ENCODE data around the gene RAET1G.
"Not testable (repeated sequence)": the region's sequence is repeated elsewhere in the genome, so short reads cannot be mapped to it uniquely, and the experiment has no call there.

RAET1G gene

DNA sequence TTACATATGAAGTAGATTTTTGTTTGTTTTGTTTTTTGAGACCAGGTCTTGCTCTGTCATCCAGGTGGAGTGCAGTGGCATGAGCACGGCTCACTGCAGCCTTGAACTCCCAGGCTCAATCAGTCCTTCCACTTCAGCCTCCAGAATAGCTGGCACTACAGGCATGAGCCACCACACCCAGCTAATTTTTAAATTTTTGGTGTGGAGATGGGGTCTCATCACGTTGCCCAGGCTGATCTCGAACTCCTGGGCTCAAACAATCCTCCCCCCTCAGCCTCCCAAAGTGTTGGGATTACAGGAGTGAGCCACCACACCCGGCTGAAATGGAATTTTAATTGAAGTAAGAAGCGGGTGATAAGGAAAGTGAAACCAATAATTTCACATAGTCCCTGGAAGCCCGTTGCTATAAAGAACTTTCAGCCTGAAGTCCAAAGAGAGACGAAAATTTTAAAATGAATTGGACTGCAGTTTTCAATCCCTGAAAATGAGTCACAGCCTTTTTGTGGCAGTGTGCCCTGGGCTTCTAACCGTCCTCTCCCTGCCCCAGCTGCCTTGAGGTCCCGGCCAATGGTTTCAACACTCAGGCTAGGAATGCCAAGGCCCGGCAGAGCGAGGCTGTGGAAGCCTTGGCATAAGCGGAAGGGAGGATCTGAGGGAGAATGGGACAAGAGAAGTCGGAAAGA lies 25.8 kb downstream of the RAET1G start:
- FAIRE-seq (peak; percentile 67), DNase-seq (ENCODE audit: low spot score) (peak; percentile 69)

DNA sequence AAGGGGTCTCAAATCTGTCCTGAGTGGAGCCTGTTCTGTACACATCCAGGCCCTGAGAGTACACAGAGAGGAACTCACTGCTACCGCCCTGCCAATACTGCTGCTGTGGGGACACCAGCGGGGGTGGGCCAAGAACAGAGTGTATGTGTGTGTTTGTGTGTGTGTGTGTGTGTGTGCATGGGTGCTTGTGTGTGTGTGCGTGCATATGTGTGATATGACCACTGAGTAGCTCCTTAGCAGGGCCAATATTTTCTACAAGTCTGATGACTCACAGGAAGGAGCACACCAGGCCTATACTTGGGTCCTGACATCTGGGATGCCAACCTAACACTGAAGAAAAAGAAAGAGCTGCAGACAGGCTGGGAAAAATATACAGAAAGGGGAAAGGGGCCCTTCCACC lies 26.4 kb downstream of the RAET1G start:
- DNase-seq (ENCODE audit: low spot score) (peak; percentile 30), FAIRE-seq (no peak)

DNA sequence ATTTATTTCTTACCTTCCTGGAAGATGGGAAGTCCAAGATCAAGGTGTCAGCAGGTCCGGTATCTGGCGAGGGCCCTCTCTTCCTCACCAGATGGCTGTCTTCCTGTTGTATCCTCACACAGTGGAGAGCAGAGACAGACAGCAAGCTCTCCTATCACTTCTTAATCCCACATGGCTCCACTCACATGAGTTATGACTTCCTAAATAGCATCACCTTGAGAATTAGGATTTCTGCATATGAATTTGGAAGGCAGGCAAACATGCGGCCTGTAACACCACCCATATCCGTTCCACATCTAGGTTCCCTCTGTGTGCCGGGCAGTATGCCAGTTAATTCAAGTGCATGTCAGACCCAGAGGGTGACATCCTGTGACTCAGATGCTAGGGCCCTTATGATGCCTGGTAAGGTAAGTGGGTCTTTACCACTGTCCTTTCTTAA lies 27.1 kb downstream of the RAET1G start:
- DNase-seq (ENCODE audit: low spot score), result peak; percentile 80
- FAIRE-seq, result peak; percentile 76

DNA sequence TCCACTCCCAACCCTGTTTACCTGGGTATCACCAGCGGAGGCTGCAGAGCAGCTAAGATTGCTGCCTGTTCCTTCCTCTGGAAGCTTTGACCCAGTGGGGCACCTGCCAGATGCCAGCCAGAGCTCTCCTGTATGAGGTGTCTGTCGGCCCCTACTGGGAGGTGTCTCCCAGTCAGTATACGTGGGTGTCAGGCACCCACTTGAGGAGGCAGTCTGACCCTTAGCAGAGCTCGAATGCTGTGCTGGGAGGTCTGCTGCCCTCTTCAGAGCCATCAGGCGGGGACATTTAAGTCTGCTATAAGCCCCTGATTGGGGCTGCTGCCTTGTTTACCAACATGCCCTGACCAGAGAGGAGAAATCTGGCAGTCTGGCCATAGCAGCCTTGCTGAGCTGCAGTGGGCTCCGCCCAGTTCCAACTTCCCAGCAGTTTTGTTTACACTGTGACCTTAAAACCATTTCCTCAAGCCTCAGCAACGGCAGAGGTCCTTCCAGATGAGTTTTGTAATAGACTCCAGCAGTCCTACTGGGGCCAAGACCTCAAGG lies 27.8 kb downstream of the RAET1G start:
- DNase-seq (ENCODE audit: low spot score), result no peak
- FAIRE-seq, result no peak

DNA sequence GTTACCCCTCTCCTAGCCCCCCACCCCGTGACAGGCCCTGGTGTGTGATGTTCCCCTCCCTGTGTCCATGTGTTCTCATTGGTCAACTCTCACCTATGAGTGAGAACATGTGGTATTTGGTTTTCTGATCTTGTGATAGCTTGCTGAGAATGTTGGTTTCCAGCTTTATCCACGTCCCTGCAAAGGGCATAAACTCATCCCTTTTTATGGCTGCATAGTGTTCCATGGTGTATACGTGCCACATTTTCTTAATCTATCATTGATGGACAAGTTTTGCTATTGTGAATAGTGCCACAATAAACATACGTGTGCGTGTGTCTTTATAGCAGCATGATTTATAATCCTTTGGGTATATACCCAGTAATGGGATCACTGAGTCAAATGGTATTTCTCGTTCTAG lies 31.1 kb downstream of the RAET1G start:
- DNase-seq (ENCODE audit: low spot score); FAIRE-seq: not testable (repeated sequence)

DNA sequence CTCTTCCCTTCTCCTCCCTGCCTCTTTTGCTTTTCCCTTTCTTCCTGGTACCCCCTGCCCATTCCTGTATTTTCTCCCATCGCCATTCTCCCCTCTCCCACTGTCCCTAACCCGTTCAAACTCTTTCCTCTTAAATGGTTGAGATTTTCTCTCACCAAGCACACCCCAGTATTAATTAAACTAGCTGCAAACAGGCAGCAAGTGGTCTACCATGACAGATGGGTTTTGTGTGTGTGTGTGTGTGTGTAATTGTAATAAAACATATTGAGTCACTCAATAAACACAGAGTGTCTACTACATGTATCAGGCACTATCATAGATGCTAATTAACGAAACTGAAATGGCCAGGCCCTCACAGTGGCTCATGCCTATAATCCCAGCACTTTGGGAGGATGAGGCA lies 31.7 kb downstream of the RAET1G start:
- FAIRE-seq, result no peak
- no peak for DNase-seq (ENCODE audit: low spot score)

DNA sequence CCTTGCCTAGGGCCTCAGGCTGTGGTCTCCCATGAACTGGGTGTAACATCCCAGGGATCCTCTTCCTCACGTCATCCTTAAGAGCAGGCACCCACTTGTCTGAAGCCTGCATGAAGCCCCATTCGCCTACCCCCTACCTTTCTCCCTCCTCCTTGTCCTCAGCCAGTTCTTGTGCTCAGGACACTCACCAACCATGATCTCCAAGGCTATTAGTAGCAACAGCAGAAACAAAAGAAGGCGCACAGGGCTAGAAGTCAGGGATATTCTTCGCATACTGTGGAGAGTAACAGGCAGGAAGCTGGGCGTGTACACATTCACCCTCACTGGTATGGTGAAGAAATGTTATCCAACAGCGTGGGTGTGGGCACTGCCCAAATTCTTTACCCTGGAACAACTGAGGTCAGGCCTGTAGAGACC lies 32.3 kb downstream of the RAET1G start:
- DNase-seq (ENCODE audit: low spot score), result no peak
- no peak for FAIRE-seq

DNA sequence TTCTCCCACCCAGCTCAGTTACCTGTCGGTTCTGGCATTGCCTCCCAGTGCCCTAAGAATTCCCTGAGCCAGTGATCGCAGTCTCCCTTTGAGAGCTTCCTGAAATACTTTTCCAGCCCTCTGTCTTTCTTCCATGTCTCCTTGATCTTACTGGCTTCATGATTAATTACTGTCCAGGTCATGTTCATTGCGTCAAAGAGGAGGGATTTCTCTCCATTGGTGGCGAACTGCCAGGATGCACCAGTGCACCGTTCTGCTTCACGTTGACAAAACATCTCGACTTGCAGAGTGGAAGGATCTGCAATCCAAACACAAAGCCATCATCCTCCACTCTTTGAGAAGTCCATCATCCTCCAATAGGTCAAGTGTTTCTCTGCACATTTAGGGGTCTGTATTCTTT lies 33.6 kb downstream of the RAET1G start:
- FAIRE-seq, result no peak
- DNase-seq (ENCODE audit: low spot score), result no peak

DNA sequence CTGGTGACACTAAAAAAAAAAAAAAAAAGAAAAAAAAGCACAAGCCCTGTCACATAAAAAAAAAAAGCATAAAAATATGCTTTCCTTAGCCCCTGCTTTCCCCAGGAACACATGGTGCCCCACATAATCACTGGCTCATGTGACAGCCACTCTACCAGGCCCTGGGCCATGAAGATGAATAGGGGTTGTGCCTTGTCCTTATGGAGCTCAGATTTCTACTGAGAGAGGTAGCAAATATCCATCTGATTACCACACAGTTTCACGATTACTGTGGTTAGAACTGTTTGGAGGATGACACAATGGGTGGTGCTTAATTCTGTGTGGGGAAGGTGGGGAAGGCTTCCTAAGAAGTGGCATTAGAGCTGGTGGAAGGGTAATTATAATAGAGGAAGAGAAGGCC lies 34.3 kb downstream of the RAET1G start:
- no peak for FAIRE-seq
- DNase-seq (ENCODE audit: low spot score), result no peak

DNA sequence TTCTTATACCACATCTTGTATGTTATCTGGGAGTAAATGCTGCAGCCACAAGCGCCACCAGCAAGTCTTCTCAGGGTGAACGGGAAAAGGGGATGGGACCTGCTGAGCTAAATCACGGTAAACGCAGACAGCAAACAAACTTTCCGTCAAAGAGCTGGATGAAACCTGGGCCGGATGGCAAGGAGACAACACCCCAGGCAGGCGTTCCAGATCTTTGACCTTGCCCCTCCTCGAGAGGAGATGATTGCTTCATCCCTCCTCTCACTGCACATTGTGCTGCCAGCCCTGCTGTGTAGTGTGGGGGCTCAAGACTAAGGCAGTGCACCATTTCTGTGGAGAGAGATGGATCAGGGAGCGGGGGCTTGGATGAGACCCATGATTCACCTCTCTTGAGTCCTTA lies 34.8 kb downstream of the RAET1G start:
- DNase-seq (ENCODE audit: low spot score) (no peak), FAIRE-seq (no peak)

DNA sequence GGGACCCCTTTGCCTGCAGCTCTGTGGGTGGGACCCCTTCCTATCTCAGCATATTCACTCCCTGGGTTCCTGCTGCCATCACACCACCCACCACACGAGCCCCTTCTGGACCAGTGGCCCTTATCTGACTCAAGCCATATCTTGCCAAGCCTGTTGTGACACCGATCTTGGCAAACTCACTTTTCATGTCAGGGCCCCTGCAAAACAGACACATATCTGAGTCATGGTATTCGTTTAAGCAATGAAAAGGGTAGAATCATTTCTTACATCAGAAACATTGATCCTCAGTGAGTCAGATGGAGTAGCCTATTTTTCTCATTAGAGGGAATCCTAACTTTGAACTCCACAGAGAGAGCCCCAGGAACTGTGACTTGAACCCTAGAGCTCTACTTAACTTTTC lies 35.6 kb downstream of the RAET1G start:
- DNase-seq (ENCODE audit: low spot score), result no peak
- no peak for FAIRE-seq

DNA sequence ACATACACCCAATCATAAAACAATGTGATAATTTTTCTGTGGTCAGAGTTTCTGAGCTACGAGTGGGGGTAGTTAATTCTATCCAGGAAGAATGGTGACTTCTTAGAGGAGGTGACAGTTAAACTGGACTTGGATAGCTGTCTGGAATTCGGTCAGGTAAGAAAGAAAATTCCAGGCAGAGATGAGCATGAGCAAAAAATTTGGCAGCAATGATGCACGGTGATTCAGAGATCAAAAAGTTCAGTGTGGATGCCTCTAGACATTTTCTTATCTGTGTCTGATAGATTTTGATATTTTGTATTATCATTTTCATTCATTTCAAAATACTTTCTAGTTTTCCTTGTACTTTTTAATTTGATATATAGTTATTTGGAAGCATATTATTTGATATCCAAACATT lies 37.0 kb downstream of the RAET1G start:
- no peak for DNase-seq (ENCODE audit: low spot score)
- no peak for FAIRE-seq

DNA sequence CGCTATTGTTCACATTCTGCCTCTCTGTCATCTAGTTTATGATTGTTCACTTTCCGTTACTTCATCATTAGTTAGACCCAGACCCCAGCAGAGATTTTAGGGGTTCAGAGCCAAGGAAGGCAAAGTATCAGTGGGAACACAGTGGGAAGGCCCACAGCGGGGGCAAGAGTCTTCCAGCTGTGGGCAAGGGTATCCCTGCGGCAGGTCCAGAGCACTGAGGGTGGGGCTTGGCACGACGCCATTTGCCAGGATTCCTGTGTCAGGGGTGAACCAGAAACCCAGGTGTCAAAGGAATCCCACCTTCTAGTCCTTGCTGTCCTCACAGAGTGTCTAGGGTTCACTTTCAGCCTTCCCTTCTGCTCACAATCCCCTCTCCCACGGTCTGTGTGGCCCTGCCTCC lies 38.3 kb downstream of the RAET1G start:
- no peak for FAIRE-seq

DNA sequence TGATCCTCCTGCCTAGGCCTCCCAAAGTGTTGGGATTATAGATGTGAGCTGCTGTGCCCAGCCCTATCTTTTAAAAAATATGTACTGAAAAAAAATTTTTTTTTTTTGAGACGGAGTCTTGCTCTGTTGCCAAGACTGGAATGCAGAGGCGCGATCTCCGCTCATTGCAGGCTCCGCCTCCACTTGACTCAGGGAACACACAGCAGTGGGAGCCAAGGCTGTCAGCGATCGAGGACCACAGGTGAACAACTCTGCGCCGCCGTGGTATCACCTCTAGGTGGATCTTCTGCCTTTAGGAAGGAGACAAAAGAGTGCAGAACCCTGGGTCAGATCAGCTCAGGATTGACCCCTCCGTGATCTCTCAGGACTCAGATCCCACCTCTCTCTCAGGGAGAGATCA lies 38.7 kb downstream of the RAET1G start:
- DNase-seq (ENCODE audit: low spot score) (no peak), FAIRE-seq (no peak)

More for the DNA sequence above, 38.3 kb downstream of the RAET1G start:
- no peak for DNase-seq (ENCODE audit: low spot score)

DNA sequence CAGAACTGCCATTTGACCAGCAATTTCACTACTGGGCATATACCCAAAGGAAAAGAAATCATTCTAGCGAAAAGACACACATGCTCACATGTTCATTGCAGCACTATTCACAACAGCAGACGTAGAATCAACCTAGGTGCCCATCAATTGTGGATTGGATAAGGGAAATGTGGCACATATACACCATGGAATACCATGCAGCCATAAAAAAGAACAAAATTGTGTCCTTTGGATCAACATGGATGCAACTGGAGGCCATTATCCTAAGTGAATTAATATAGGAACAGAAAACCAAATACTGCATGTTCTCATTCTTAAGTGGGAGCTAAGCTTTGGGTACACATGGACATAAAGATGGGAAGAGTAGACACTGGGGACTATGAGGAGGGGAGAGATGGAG lies 41.1 kb downstream of the RAET1G start:
- no peak for FAIRE-seq
- no peak for DNase-seq (ENCODE audit: low spot score)

DNA sequence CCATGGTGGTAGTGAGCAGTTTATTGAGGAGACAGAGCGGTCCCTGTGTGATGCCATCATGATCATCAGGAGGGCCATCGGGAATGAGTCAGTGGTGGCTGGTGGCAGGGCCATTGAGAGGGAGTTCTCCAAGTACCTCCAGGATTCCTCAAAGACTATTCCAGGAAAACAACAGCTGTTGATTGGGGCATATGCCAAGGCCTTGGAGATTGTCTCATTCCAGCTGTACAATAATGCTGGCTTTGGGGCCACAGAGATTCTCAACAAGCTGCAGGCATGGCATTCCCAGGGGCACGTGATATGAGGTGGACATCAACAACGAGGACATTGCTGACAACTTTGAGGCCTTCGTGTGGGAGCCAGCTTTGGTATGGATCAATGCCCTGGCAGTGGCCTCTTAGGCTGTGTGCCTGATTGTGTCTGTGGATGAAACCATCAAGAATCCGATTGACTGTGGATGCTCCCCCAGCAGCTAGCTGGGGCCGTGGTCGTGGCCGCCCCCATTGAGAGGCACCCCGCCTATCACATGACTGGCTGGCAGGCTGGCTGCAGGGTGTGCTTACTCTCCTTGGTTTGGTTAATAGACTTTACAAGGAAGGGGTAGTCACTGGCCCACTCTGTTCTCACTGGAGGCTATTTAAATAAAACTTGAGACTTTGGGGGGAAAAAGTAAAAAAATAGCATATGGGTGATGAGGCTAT lies 41.7 kb downstream of the RAET1G start:
- FAIRE-seq (no peak), DNase-seq (ENCODE audit: low spot score) (no peak)

DNA sequence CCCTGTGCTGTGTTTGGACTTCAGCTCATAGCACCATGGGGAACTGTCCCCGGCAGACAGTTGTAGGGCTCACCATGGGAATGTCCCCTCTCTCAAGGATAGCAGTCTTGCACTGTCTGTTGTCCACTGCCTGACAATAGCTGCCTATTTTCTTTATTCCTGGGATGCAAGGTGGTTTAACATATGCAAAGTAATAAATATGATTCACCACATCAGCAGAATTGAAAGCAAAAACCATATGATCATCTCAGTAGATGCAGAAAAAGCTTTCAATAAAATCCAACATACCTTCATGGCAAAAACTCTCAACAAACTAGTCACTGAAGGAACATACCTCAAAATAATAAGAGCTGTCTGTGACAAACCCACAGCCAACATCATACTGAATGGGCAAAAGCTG lies 45.3 kb downstream of the RAET1G start:
- no peak for DNase-seq (ENCODE audit: low spot score)
- FAIRE-seq, result no peak

DNA sequence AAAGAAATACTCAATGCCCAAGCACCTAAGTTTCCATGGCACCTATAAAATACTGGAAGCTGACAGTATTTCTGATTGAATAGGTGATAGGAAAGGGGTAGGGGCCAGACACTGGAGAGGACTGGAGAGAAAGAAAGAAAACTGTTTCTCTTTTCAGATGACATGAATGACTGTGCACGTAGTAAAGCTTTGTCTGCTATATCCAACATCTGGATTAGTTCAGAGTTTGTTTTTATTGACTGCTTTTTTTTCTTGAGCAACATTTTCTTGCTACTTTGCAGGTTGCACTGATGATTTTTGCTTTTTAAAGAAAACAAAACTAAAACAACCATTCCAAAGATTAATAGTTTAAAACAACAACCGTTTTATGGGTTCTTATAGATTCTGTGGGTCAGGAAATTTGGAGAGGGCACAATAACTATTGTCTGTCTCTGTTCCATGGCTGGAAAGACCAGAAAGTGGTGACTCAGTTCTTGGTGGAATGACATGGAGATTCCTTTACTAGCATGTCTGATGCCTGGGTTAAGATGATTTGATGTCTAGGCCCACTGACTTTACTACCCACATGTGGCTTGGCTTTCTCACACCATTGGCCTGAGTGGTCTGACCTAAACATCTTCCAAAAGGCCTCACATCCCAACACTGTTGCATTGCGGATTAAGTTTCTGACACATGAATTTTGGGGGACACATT lies 46.5 kb downstream of the RAET1G start:
- no peak for DNase-seq (ENCODE audit: low spot score)
- FAIRE-seq, result no peak

DNA sequence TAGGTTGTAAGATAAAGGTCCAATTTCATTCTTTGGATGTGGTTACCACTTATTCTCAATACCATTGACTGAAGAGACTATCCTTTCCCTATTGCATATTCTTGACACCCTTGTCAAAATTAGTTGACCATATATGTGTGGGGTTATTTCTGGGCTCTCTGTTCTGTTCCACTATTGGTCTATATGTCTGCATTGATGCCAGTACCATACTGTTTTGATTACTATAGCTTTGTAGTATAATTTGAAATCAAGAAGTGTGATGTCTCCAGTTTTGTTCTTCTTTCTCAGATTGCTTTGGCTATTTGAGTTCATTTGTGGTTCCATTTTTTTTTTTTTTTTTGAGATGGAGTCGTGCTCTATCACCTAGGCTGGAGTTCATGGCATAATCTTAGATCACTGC lies 50.7 kb downstream of the RAET1G start:
- DNase-seq (ENCODE audit: low spot score) (no peak), FAIRE-seq (no peak)

DNA sequence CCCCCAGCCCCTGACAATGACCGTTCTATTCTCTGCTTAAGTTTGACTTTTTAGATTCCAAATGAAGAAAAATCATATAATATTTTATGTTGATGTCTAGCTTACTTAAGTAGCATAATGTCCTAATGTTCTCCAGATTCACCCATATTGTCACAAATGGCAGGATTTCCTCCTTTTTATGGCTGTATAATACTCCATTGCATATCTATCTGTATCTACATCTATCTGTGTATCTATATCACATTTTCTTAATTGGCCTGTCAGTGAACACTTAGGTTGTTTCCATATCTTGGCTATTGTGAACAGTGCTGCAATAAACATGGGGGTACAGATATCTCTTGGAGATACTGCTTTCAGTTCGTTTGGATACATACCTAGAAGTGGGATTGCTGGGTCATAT lies 51.7 kb downstream of the RAET1G start:
- FAIRE-seq (no peak), DNase-seq (ENCODE audit: low spot score) (no peak)

DNA sequence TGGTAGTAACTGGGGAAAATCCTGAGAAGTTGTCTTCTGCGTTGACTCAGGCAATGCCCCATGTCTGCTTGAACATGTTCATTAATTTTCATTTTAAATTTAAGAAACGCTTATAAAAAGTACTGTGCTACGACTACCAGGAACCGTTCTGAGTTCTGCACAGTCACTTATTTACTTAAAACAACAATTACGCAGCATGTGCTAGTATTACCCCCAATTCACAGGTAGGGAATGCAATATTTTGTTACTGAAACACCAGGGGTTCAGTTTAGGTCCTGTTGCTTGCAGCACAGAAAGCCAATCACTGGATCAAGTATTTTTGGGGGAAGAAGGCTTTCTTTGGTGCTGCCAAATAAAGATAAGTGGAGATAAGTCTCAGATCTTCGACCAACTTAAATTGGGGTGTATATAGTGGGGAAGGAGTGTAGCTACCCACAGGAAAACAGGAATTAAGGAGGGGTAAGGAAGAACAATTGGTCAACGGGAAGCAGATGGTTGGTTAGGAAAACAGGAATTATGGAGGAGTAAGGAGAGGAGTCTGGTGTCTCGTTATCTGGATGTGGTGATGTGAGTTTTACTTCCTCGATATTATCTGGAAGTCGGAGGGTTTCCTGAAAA lies 53.5 kb downstream of the RAET1G start:
- no peak for DNase-seq (ENCODE audit: low spot score)
- FAIRE-seq, result no peak
